Left cardiac atrium (tissue), 4 donors: ENCODE results near the gene NOL4L. TPM values are rescaled to one million over a fixed set of nuclear protein-coding genes. Genes with fewer than 3 reads are reported as not detected.
"Not testable (repeated sequence)": the region's sequence is repeated elsewhere in the genome, so short reads cannot be mapped to it uniquely, and the experiment has no call there.

Experiments
- ATAC-seq, 2 donors: fragments of 200-7000 bp; cut with Tn5 transposase; one replicate each; pipeline ENCODE4 v1.9.1; 2020; ENCODE audit warnings: mild to moderate bottlenecking in 2 of 2, moderate library complexity in 2 of 2
- DNase-seq: peaks from one replicate; pipeline ENCODE4 v3.0.0-alpha.2; 2020
- intact Hi-C, 2 donors: fragments of 100-400 bp; cut with DNase I; formaldehyde crosslinking; loops; one replicate each; pipeline versions ENCODE4 v1.14.1 to v1.15.1; 2022 to 2023
- total RNA-seq, 2 donors: library from RNA; stranded (reverse); fragmentation: NEBNext Ultra II Directional; extraction: Animal tissue kit (Norgen Biotek cat#: 25700); gene quantifications; one replicate each; pipeline ENCODE4 v1.2.1, GENCODE V29; 2021
- donor health status: DM: no; HTN: yes; CAD: no.
- donor health status: DM: no; HTN: yes; CAD: no; lungs with severe emphysema.
- donor health status: DM: yes; HTN: yes; CAD: no.
- donor health status: Dilated cardiomyopathy.

Gene NOL4L
- total RNA-seq, 2 donors from 2014 or later, result 8.5 to 9.7 TPM

DNA sequence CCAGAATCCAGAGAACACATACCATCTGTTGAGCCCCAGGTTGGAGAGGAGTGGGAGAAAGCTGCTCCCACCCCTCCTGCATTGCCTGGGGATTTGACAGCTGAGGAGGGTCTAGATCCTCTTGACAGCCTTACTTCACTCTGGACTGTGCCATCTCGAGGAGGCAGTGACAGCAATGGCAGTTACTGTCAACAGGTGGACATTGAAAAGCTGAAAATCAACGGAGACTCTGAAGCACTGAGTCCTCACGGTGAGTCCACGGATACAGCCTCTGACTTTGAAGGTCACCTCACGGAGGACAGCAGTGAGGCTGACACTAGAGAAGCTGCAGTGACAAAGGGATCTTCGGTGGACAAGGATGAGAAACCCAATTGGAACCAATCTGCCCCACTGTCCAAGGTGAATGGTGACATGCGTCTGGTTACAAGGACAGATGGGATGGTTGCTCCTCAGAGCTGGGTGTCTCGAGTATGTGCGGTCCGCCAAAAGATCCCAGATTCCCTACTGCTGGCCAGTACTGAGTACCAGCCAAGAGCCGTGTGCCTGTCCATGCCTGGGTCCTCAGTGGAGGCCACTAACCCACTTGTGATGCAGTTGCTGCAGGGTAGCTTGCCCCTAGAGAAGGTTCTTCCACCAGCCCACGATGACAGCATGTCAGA is 149.6 kb downstream of the NOL4L start:
- no peak for ATAC-seq
- no peak for DNase-seq
- intact Hi-C loops, result no loop called here

- ATAC-seq (no peak), DNase-seq (no peak)
- intact Hi-C loops, result no loop called here
Observed at GRCh38 chr20:32434434-32434833, 150.7 kb downstream of the NOL4L start.

DNA sequence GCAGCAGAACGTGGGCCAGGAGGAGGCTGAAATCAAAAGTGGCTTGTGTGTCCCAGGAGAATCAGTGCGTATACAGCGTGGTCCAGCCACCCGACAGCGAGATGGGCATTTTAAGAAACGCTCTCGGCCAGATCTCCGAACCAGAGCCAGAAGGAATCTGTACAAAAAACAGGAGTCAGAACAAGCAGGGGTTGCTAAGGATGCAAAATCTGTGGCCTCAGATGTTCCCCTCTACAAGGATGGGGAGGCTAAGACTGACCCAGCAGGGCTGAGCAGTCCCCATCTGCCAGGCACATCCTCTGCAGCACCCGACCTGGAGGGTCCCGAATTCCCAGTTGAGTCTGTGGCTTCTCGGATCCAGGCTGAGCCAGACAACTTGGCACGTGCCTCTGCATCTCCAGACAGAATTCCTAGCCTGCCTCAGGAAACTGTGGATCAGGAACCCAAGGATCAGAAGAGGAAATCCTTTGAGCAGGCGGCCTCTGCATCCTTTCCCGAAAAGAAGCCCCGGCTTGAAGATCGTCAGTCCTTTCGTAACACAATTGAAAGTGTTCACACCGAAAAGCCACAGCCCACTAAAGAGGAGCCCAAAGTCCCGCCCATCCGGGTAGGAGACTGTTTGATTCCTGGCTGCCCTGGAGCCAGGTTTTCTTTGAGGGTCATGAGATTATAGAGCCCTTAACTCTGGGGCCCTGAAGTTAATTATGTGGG is 151.7 kb downstream of the NOL4L start:
- DNase-seq (peak; percentile 59), ATAC-seq (peak; percentile 29 to 38)
- intact Hi-C loops, result no loop called here

DNA sequence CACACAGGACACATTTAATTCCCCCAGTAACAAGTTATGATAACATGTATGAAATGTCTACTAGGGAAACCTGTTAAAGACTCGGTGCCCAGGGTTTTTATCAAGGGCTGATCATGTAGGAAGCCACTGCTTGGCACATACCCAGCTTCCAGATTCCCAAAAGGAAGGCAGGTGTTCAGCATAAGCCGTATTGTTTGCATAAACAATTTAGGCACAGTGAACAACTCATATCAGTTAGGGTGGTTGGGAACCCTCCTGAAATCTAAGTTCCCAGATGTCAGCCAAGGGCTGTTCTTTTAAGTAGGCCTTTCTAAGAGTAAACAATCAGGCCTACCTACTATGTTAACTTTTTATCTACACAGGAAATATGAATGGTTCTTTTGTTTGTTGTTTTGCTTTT is 152.9 kb downstream of the NOL4L start:
- DNase-seq (no peak), ATAC-seq (no peak)
- intact Hi-C loops, result no loop called here

DNA sequence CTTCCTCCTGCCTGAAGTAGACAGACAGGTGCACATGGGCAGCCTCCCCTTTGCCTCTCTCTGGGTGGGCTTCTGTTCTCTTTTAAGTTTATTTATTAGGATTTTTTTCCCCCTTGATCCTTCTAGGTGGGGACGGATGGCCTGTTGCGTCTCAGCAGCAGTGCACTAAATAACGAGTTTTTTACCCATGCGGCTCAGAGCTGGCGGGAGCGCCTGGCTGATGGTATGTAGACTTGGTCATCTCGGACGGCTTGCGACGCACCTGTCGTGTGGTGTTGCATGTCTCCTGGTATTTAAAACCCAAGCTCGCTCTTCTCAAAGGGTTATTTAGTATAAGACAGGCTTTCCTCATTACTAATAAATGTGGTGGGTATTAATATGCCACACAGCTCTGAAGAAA is 153.7 kb downstream of the NOL4L start:
- DNase-seq, result no peak
- no peak for ATAC-seq
- intact Hi-C loops, result no loop called here

DNA sequence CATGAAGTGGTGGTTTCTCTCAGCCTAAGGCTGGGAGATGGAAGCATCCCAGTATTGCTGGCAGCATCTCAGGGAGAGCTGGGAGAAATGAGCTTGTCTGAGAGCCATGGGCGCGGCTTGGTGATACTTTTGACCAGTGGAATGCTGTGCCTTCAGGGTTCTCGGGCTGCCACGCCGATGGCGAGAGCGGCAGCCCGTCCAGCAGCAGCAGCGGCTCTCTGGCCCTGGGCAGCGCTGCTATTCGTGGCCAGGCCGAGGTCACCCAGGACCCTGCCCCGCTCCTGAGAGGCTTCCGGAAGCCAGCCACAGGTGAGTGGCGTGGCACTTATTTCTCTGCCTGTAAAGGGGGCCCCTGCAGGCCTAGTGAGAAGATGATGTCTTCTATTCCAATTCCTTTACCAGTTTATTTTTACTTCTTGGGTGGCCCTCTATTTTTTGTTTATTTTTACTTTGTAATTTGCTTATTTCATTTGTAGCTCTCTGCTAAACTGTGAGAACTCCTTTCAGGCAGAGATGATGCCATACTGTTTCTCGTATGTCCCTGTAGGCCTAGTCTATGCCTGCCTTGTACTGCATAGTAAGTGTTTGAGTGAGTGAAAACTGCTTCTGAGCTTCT is 155.3 kb downstream of the NOL4L start:
- ATAC-seq, result no peak
- intact Hi-C loops, result no loop called here
- DNase-seq, result no peak

- DNase-seq (no peak), ATAC-seq (no peak)
- intact Hi-C loops, result no loop called here
Observed at GRCh38 chr20:32429343-32429742, 155.8 kb downstream of the NOL4L start.

GRCh38 chr20:32427996-32428395 is 157.1 kb downstream of the NOL4L start:
- ATAC-seq (no peak), DNase-seq (no peak)
- intact Hi-C loops, result no loop called here

GRCh38 chr20:32421290-32421689 is 163.8 kb downstream of the NOL4L start:
- intact Hi-C loops, result no loop called here
- ATAC-seq (no peak), DNase-seq (no peak)

- ATAC-seq, result no peak
- DNase-seq, result no peak
- intact Hi-C loops, result loop anchor here in 1 of 2 donors (10.0 kb wide), 1 partner anchor 54 kb away; no protein-coding TSS in a partner anchor
Observed at GRCh38 chr20:32418376-32418775, 166.8 kb downstream of the NOL4L start.

- ATAC-seq, result no peak
- intact Hi-C loops, result loop anchor here in 1 of 2 donors (10.0 kb wide), 1 partner anchor 51 kb away; no protein-coding TSS in a partner anchor
- DNase-seq, result no peak
Observed at GRCh38 chr20:32416206-32416605, 168.9 kb downstream of the NOL4L start.

DNA sequence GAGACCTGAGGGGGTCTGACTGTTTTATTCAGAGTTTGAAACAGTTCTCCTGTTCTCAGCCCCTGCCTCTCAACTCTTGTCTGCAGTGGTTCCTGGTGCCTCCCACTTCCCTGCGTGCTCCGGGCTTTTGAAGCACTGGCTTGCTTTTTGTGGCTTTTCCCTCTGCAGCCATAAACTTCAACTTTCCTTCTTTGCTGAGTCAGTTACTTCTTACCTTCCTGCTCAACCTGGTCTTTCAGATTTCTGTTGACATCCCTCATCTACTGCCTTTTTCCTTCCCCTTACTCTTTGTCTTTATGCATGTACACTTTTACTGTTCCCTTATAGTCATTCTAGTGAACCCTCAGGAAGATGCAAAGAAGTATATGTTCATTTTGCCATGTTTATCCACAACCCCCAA is 169.6 kb downstream of the NOL4L start:
- intact Hi-C loops, result loop anchor here in 1 of 2 donors (10.0 kb wide), 1 partner anchor 51 kb away; no protein-coding TSS in a partner anchor
- ATAC-seq (no peak), DNase-seq (no peak)

GRCh38 chr20:32411955-32412706 is 173.0 kb downstream of the NOL4L start:
- intact Hi-C loops, result loop anchor here in 1 of 2 donors (10.0 kb wide), 1 partner anchor 47 kb away; no protein-coding TSS in a partner anchor
- no peak for ATAC-seq

GRCh38 chr20:32407131-32407750 is 177.9 kb downstream of the NOL4L start:
- intact Hi-C loops, DNase-seq, ATAC-seq: not testable (repeated sequence)

More at GRCh38 chr20:32411955-32412706, 173.0 kb downstream of the NOL4L start:
- DNase-seq, result no peak

DNA sequence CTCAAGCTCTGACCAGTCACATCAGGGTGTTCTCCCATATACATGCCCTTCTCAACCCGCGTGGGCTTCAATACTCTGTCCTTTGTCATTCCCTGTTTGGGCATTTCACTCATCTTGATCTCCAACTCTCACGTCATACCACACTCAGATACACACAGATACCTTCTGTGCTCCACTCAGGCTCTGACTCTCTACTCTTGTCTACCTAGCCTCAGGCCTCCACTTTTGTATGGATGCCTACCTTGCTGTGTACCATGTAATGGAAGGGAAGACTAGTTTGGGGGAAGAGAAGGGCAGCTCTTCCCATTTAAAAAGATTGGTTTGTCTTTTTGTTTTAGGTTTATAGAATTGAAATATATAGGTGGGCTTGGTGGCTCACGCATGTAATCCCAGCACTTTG is 178.4 kb downstream of the NOL4L start:
- DNase-seq (no peak), ATAC-seq (no peak)
- intact Hi-C loops, result no loop called here

- no peak for ATAC-seq
- intact Hi-C loops, result no loop called here
Observed at GRCh38 chr20:32404017-32404416, 181.1 kb downstream of the NOL4L start.

DNA sequence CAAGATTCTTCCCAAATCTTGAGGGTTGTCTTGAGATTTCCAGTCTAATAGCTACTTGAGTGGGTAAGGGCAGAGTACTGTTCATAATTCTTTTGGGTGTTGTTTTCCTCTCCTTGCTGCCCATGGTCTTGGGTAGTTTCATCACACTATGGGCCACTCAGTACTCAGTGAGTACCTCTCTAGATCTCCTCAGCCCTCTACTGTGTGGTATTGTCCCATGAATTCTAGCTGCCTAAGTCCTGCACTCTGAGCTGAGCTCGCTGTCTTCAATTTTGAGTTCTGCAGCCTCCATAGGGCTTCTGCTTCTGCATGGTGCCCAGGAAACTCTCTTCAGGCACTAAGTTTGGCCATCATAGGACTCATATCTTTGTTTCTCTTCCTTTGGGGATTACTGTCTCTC is 184.7 kb downstream of the NOL4L start:
- ATAC-seq (no peak), DNase-seq (no peak)
- intact Hi-C loops, result no loop called here

More at GRCh38 chr20:32404017-32404416, 181.1 kb downstream of the NOL4L start:
- no peak for DNase-seq

GRCh38 chr20:32397567-32398084 is 187.5 kb downstream of the NOL4L start:
- DNase-seq (no peak), ATAC-seq (no peak)
- intact Hi-C loops, result no loop called here

DNA sequence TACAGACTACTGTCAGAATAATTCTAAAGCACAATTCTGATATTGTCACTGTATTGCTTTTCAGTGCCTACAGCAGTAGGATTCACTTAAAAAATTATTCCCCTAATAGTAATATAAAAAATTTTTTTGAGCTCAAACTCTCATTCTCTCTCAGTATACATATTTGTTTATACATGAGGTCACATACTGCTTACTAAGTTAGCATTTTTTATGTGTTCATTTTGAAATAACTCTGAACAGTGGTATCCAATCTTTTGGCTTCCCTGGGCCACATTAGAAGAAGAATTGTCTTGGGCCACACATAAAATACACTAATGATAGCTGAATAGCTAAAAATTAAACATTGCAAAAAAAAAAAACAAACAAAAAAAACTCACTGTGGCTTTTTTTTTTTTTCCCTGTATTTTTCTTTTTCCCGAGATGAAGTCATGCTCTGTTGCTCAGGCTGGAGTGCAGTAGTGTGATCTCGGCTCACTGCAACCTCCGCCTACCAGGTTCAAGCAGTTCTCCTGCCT is 188.4 kb downstream of the NOL4L start:
- DNase-seq (no peak), ATAC-seq (no peak)
- intact Hi-C loops, result no loop called here
